Heart right ventricle (tissue), 16 donors: ENCODE data around the gene INKA1. TPM values are rescaled to one million over a fixed set of nuclear protein-coding genes. Genes with fewer than 3 reads are reported as not detected.

ENCODE experiments used
- ATAC-seq, 8 donors: fragments of 200-7000 bp; cut with Tn5 transposase; one replicate each; pipeline ENCODE4 v1.9.1; 2020; ENCODE audit warnings: mild to moderate bottlenecking in 8 of 8, moderate library complexity in 8 of 8, moderate number of reproducible peaks in 1 of 8
- DNase-seq, 2 donors: peaks; one replicate each; pipeline ENCODE4 v3.0.0-alpha.2; 2020
- H3K27ac ChIP-seq, 10 donors: fragments of 200-600 bp; sonication (generic) in 2 of 10; one replicate each; pipeline versions ENCODE4 v1.5.0 to v1.8.0; 2020 to 2022; ENCODE audit warnings: mild to moderate bottlenecking in 3 of 10
- H3K27me3 ChIP-seq, 7 donors: fragments of 200-600 bp; one replicate each; pipeline ENCODE4 v1.8.0; 2021 to 2022; ENCODE audit warnings: mild to moderate bottlenecking in 2 of 7
- H3K36me3 ChIP-seq, 9 donors: fragments of 200-600 bp; sonication (generic) in 1 of 9; one replicate each; pipeline versions ENCODE4 v1.5.0 to v1.8.0; 2020 to 2022; ENCODE audit warnings: mild to moderate bottlenecking in 2 of 9
- H3K4me1 ChIP-seq, 9 donors: fragments of 200-600 bp; sonication (generic) in 1 of 9; one replicate each; pipeline versions ENCODE4 v1.5.0 to v1.8.0; 2020 to 2022; ENCODE audit warnings: mild to moderate bottlenecking in 4 of 9
- H3K4me3 ChIP-seq, 10 donors: fragments of 200-600 bp; sonication (generic) in 2 of 10; one replicate each; pipeline versions ENCODE4 v1.5.0 to v1.8.0; 2020 to 2022; ENCODE audit warnings: mild to moderate bottlenecking in 7 of 10, moderate library complexity in 2 of 10
- H3K9me3 ChIP-seq, 11 donors: fragments of 200-600 bp in 10 of 11; sonication (generic) in 2 of 11; one replicate each; pipeline versions ENCODE4 v1.5.0 to v1.8.0; 2013 to 2022; ENCODE audit warnings: mild to moderate bottlenecking in 2 of 11, control low read depth in 1 of 11, moderate library complexity in 1 of 11
- CTCF ChIP-seq, 9 donors: fragments of 200-600 bp; sonication (generic) in 2 of 9; IDR thresholded peaks; one replicate each; pipeline versions ENCODE4 v1.5.0 to v1.8.0; 2021 to 2022; ENCODE audit warnings: antibody characterized with exemption in 9 of 9, mild to moderate bottlenecking in 5 of 9, moderate library complexity in 1 of 9
- WGBS, 2 donors: extraction: QIAGEN DNeasy Blood & Tissue Kit; methylation state at CpG; one replicate each; pipeline ENCODE4 v1.1.7; 2013; ENCODE audit warnings: inconsistent platforms in 1 of 2; 5-methylcytosine and 5-hydroxymethylcytosine counted together
- intact Hi-C, 10 donors: fragments of 100-400 bp; cut with DNase I; formaldehyde crosslinking; loops; one replicate each; pipeline versions ENCODE4 v1.11.1 to v1.14.2; 2022
- microRNA-seq, 2 donors: library from miRNA; unstranded; fragments of <30 nt; microRNA quantifications; one replicate each; pipeline ENCODE4 v1.2.0, GENCODE V29; 2021
- polyA plus RNA-seq, 2 donors: library from polyadenylated mRNA; stranded (reverse); fragments of 200-250 nt; gene quantifications; one replicate each; pipeline ENCODE4 v1.2.3, GENCODE V29; 2013
- total RNA-seq, 10 donors: library from RNA; stranded (reverse); fragmentation: NEBNext Ultra II Directional in 3 of 10; extraction: Animal tissue kit (Norgen Biotek cat#: 25700) in 3 of 10; gene quantifications; one replicate each; pipeline versions ENCODE4 v1.2.1 to v1.2.4, GENCODE V29; 2021 to 2023
- donor health status: Arrhythmogenic right ventricular cardiomyopathy.
- donor health status: ischemic (EF 13 %, LVEDD 7.1; RV severe dilation, severe dysfunction).
- donor health status: healthy with polysubstance abuse.
- donor health status: DM: no; HTN: yes; CAD: no.
- donor health status: DM: no; HTN: no; CAD: no.
- donor health status: ischemic (EF 25% LVEDD 6.9; RV normal size, moderate dysfunction).
- donor health status: ischemic (EF 25% LVEDD 5.7; RV mildly dilated, moderate dysfunction).
- donor health status: healthy.
- donor health status: DM: yes; HTN: yes; CAD: no.
- donor health status: Ischemic cardiomyopathy.
- donor health status: ischemic (EF 35%, LVEDD 5.7; RV mildly dilated, moderate dysfunction).
- donor health status: nonischemic (EF 11% LVEDD 7.7; RV severe dilation, severe dysfunction).
- donor health status: DM: yes; HTN: yes; CAD: no.
- donor health status: PGD.
- donor health status: ischemic (EF 29% LVEDD 5.4; RV normal size, mild dysfunction).
- donor health status: nonischemic (EF 23%, LVEDD 6.1; RV moderate dilation, normal function).

Gene INKA1
- total and polyA plus RNA-seq, 12 donors = 1.8 to 8.6 (median 3.4) TPM

DNA sequence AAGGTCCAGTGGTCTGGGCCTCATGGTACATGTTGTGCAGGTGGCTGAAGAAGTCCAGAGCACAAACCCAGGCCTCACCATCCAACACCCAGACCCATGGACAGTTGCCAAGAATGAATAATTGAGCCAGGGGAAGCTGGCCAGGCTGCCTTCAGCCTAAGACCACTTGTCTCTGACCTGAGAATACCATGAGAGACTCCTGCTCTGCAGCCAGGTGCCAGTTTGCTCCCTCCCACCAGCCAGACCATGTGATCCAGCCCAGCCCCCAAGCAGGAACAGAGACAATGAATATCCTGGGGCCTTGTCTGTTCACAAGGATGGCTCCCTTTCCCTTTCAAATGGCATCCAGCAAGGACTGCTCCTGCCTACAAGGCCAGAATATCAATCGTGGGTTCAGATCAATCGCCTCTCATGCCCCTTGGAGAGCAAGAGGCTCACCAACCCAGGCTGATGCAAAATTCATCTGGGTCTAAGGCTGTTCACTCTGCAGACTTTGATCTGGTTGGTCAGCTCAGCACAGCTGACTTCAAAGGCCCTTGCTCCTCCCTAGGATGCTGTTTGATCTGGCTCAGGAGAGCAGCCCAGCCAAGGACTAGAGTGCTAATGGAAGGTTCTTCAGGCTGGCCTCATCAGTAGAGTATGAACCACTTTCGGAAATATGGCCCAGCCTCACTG lies 39.9 kb downstream of the INKA1 start:
- ATAC-seq (no peak), DNase-seq (no peak)
- H3K36me3 ChIP-seq = peaks cover 0 to 18% (median 0%) of the 10 kb centered on the region in 9 donors
- H3K27me3 ChIP-seq = no peaks in the 10 kb centered on the region
- intact Hi-C loops = loop anchor here in 8 of 10 donors (5.0 to 10.0 kb wide), 6 partner anchors 41 to 141 kb away; partner anchors contain the start of genes MST1R (in 4 of the 8) and INKA1 (in 1 of the 8)
- H3K9me3 ChIP-seq = no peaks in the 10 kb centered on the region
- no peak overlapping the region for H3K27ac ChIP-seq
- TF ChIP-seq CTCF (IDR thresholded peaks at IDR 0.05) = no peak
- 96% methylated on average over 3 of the region's 3 CpGs for WGBS, 2 donors
- H3K4me1 ChIP-seq = peaks cover 12 to 43% (median 28%) of the 10 kb centered on the region in 9 donors
- no peak overlapping the region for H3K4me3 ChIP-seq

- H3K4me3 ChIP-seq = no peak overlapping the region
- ATAC-seq (no peak), DNase-seq (no peak)
- H3K27me3 ChIP-seq = no peaks in the 10 kb centered on the region
- peaks cover 0 to 18% (median 0%) of the 10 kb centered on the region in 9 donors for H3K36me3 ChIP-seq
- H3K9me3 ChIP-seq = no peaks in the 10 kb centered on the region
- H3K27ac ChIP-seq = no peak overlapping the region
- 86 to 92% methylated on average over 5 of the region's 5 CpGs for WGBS, 2 donors
- no peak for TF ChIP-seq CTCF (IDR thresholded peaks at IDR 0.05)
- peaks cover 5 to 29% (median 19%) of the 10 kb centered on the region in 9 donors for H3K4me1 ChIP-seq
- intact Hi-C loops = loop anchor here in 8 of 10 donors (5.0 to 10.0 kb wide), 6 partner anchors 42 to 142 kb away; partner anchors contain the start of genes MST1R (in 4 of the 8) and INKA1 (in 1 of the 8)
These were observed 41.6 kb downstream of the INKA1 start for GRCh38 chr3:49844464-49845183.

DNA sequence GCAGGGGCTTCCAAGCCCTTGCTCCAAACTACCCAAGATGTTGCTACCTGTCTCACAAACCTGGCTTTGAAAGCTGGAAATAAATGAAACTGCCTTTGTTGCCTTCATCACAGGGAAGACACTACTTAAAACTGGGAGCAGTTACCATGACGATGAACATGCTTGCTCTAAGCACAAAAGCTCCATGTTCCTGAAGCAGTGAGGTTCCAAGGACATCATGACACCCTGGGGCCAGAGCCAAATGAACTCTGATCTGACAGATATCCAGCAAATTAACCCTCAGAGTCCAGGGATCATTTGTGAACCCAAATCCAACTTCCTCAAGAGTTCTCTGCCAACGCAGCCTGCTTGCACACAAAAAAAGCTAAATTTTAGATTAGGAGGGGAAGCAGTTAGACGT lies 42.6 kb downstream of the INKA1 start:
- H3K27ac ChIP-seq = no peak overlapping the region
- no peak overlapping the region for H3K4me3 ChIP-seq
- DNase-seq (no peak), ATAC-seq (no peak)
- H3K4me1 ChIP-seq = peaks cover 0 to 19% (median 9%) of the 10 kb centered on the region in 9 donors
- H3K36me3 ChIP-seq = peaks cover 0 to 18% (median 0%) of the 10 kb centered on the region in 9 donors
- no peaks in the 10 kb centered on the region for H3K9me3 ChIP-seq
- H3K27me3 ChIP-seq = no peaks in the 10 kb centered on the region
- TF ChIP-seq CTCF (IDR thresholded peaks at IDR 0.05) = no peak
- WGBS, 2 donors = 77 to 85% methylated on average over 3 of the region's 3 CpGs
- intact Hi-C loops = loop anchor here in 4 of 10 donors (10.0 kb wide), 2 partner anchors 59 to 141 kb away; partner anchors contain the start of gene MST1R (in 3 of the 4)

Small RNAs within 50 kb of the gene (microRNA-seq; reads per million reads assigned to microRNA genes)
- gene MIR5193 = 0 reads per million in 2 donors

Other genes starting within 250 kb of the INKA1 start
- gene BSN, start 248.8 kb upstream of the INKA1 start, total RNA-seq = 1 to 10 TPM in 4 of 10 donors, under 1 TPM in 6; 0.17 to 1.4 (median 0.68) TPM
- under 1 TPM; 0.06 to 0.37 TPM for gene BSN, start 248.8 kb upstream of the INKA1 start, polyA plus RNA-seq
- gene APEH, start 128.9 kb upstream of the INKA1 start, total RNA-seq = 100 to 1,000 TPM; 101 to 140 (median 110) TPM
- 10 to 100 TPM; 18.2 to 65.7 TPM for gene APEH, start 128.9 kb upstream of the INKA1 start, polyA plus RNA-seq
- gene MST1, start 113.8 kb upstream of the INKA1 start, total RNA-seq = 1 to 10 TPM; 2.3 to 5.1 (median 3.8) TPM
- 10 to 100 TPM in 1 of 2 donors, 1 to 10 TPM in 1; 3.3 to 16.0 TPM for gene MST1, start 113.8 kb upstream of the INKA1 start, polyA plus RNA-seq
- gene RNF123, start 113.7 kb upstream of the INKA1 start, total RNA-seq = 10 to 100 TPM; 41.5 to 61.8 (median 51.4) TPM
- 10 to 100 TPM; 23.6 to 30.8 TPM for gene RNF123, start 113.7 kb upstream of the INKA1 start, polyA plus RNA-seq
- gene AMIGO3, start 83.6 kb upstream of the INKA1 start, total RNA-seq = under 1 TPM in 2 of 10 donors, not detected in 8; 0.09 to 0.15 TPM
- 1 to 10 TPM; 1.8 to 2.1 TPM for gene AMIGO3, start 83.6 kb upstream of the INKA1 start, polyA plus RNA-seq
- gene GMPPB, start 79.3 kb upstream of the INKA1 start, total RNA-seq = 10 to 100 TPM in 8 of 10 donors, 1 to 10 TPM in 2; 9.6 to 30.4 (median 12.9) TPM
- 10 to 100 TPM in 1 of 2 donors, 1 to 10 TPM in 1; 8.7 to 48.8 TPM for gene GMPPB, start 79.3 kb upstream of the INKA1 start, polyA plus RNA-seq
- gene IP6K1, start 16.7 kb upstream of the INKA1 start, total RNA-seq = 10 to 100 TPM; 13.7 to 24.4 (median 16.6) TPM
- gene IP6K1, start 16.7 kb upstream of the INKA1 start, polyA plus RNA-seq = 10 to 100 TPM in 1 of 2 donors, 1 to 10 TPM in 1; 9.0 to 12.3 TPM
- gene CDHR4, start 3.4 kb upstream of the INKA1 start, total RNA-seq = not detected
- gene CDHR4, start 3.4 kb upstream of the INKA1 start, polyA plus RNA-seq = under 1 TPM; 0.01 to 0.80 TPM
- gene UBA7, start 10.7 kb downstream of the INKA1 start, total RNA-seq = 10 to 100 TPM; 13.1 to 47.0 (median 22.0) TPM
- 10 to 100 TPM; 12.0 to 57.6 TPM for gene UBA7, start 10.7 kb downstream of the INKA1 start, polyA plus RNA-seq
- 1 to 10 TPM in 7 of 10 donors, under 1 TPM in 3; 0.20 to 2.4 (median 1.4) TPM for gene TRAIP, start 53.3 kb downstream of the INKA1 start, total RNA-seq
- 1 to 10 TPM in 1 of 2 donors, under 1 TPM in 1; 0.96 to 1.6 TPM for gene TRAIP, start 53.3 kb downstream of the INKA1 start, polyA plus RNA-seq
- gene CAMKV, start 66.6 kb downstream of the INKA1 start, total RNA-seq = not detected
- gene CAMKV, start 66.6 kb downstream of the INKA1 start, polyA plus RNA-seq = not detected
- gene MST1R, start 100.6 kb downstream of the INKA1 start, total RNA-seq = 1 to 10 TPM in 8 of 10 donors, under 1 TPM in 2; 0.53 to 4.4 (median 1.6) TPM
- 1 to 10 TPM; 1.7 to 7.1 TPM for gene MST1R, start 100.6 kb downstream of the INKA1 start, polyA plus RNA-seq
- gene MON1A, start 126.5 kb downstream of the INKA1 start, total RNA-seq = 1 to 10 TPM; 5.3 to 8.2 (median 6.7) TPM
- 10 to 100 TPM in 1 of 2 donors, 1 to 10 TPM in 1; 6.5 to 10.6 TPM for gene MON1A, start 126.5 kb downstream of the INKA1 start, polyA plus RNA-seq
- gene RBM6, start 136.9 kb downstream of the INKA1 start, total RNA-seq = 10 to 100 TPM; 29.8 to 57.6 (median 37.6) TPM
- gene RBM6, start 136.9 kb downstream of the INKA1 start, polyA plus RNA-seq = 100 to 1,000 TPM in 1 of 2 donors, 10 to 100 TPM in 1; 26.0 to 208 TPM